HG03135 (cell line): ENCODE measurements around the gene GIMAP8.

Source experiments
- ATAC-seq: cut with Tn5 transposase; IDR thresholded peaks from one replicate; pipeline ENCODE4 v1.9.1; 2021; ENCODE audit warnings: mild to moderate bottlenecking, moderate library complexity; ENCODE audit not compliant: unreplicated experiment

GIMAP8 gene

DNA sequence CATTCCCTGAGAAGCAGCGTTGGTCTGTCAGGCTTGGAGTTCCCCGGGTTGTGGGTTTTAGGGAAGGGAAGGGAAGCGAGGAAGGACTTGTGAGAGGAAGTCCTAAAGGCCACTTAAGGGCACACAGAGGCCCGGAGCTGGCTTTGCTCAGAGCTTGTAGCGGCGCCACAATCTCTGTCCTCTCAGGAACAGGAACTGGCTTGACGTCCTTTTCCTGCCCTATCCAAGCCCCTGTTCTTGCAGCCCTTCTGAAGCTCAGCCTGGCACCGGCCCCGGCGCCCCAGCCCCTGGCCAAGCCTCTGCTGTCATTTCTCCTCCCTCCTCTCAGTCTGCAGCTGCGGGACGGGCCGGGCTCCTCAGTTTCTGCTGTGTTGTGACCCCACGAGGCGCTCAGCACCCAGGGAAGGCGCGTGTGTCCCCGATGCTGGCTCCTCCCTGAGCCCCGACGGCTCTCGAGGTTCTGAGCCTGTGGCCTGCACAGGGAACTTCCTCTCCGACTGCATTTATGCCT is at the start of gene GIMAP8:
TSS of gene GIMAP8 (plus strand) at position 140 of the 511 bp plus-strand sequence. CDS start 16,069 bp downstream, outside the sequence.
- peak; percentile 45 for ATAC-seq

DNA sequence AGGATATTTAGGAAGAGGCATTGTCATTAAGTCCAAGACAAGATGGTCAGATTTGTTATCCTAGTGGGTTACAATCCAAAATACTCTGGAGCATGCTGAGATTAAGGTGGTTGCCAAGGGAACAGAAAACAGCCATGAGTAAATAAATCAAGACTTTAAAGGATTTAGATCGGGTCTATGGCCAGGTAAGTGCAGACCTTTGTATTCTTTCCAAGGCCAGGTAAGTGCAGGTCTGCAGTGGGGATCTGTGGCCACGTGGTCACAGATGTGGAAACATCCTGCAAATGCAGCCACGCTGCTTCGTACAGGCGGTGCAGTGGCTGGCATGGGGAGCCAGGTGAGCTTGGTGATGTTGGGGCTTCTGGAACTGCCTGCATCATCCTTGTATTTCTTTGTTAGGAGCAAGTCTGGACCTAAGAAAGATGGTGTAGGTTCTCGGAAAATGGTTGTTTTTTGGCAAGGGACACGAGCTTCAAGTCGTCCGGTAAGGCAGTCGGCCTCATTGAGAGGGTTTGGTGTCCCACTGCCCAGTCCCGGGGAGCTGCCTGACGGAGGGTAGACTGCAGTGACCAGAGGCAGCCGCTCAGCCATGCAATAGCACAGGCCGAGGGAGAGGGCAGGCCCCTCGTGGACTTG is 49.5 kb upstream of the GIMAP8 start:
- ATAC-seq, result no peak

DNA sequence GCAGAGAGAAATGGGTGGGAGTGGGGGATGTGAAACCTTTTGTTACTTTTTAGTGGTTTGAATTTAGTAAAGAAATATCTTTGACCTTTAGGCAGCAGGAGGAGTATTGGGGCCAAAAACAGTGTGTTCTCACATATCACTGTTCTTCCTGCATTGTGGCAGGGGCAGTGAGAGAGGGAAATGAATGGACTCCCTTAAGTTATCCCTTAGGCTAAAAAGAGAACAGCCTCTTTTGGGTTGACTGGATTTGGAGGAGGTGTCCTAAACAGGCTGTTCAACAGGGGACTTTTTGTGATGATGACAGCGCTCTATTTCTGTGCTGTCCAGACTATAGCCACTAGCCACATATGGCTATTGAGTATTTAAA is 49.0 kb upstream of the GIMAP8 start:
- no peak for ATAC-seq

DNA sequence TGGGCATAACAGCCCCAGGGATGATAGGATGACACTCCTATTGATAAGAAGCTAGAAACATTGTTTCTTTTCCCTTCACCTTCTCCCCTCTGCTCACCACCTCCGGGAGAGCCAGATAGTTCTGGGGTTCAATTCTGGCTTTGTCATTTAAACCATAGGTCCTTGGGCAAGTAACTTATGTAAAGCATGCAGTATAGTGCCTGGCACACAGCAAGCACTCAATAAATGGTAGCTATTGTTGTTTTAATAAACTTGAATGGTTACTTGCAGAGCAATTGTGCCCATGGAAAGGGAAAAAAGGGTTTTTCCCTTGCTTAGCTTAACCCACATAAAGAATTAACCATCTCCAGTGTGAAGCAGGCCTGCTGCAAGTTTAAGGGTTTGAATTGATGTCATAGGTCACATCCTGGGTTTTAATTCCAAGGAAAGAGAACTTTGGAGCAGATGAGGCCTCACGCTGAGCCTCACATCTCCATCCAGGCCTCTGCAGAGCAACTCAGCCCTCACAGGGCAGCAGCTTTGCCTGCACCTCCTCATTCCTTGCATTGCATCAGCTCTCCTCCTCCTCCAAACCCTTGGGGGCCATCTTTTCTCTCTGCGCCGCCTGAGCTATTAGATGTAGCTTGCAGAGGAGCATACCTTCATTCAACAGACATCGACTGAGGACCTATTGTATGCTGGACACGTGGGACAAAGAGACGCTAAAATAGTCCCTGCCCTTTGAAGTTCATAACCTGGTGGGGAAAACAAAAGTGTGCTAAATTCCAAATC is 48.4 kb upstream of the GIMAP8 start:
- no peak for ATAC-seq

DNA sequence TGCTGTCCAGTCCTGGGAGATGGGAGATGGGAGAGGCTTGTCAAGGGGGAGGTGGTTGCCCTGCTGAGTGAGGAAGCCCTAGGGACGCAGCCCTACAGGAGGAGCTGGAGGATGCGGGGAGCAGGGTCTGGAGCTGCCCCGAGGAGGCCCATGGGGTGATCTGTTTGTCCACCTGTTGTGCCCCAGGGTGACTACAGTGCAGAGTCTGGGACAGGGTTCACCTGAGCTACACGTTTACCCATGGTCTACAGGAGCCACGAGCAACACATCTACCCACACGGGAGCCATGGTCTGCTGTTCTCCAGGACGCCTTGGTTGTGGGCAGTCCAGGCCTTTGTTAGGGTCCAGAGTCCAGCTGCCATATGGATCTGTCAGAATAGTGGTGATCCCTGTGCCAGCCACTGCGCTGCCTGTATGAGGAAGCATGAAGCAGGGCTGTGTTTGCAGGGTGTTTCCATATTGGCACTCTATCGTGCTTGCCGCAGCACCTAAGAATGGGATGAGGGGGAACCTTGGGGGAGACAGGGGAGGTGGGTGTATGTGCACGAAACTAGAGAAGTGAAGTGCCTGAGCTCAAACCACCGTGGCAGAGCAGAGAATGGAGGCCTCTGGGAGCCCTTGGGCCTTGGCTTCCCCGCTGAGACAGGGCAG is 47.6 kb upstream of the GIMAP8 start:
- no peak for ATAC-seq

DNA sequence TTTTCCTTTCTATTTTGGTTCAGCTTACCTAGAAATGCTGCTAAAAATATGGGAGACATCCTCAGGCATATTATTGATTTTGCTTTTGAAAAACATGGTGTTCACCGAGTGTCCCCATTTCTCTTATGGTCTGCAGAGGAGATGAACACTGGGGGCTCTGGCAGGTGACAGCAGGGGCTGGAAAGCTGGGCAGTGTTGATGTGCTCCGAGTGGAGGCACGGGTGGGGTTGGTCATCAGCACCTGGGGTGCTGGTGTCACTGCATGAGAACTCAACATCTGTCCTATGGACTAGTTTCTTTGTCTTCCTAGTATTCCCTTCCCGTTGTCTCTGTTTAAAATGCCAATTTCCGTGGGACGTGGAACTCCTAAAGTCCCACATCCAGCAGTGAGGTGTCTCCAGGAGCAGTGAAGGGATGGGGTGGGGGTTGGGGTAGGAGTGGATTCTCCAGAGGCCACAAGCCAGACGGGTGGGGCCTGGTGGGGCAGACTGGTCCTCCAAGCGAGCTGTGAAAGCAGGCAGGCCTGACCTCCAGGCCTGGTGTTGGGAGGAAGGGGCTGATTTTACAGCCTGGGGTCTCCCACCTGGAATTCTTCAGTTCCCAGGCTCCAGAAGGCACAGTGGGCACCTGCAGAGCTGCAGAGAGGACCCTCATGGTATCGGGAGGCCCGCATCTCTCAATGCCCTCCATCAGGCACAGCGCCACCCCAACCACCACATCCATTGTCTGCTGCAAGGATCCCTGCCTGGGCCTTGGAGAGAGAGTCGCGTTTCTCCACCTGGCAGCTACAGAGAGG is 46.9 kb upstream of the GIMAP8 start:
- no peak for ATAC-seq

DNA sequence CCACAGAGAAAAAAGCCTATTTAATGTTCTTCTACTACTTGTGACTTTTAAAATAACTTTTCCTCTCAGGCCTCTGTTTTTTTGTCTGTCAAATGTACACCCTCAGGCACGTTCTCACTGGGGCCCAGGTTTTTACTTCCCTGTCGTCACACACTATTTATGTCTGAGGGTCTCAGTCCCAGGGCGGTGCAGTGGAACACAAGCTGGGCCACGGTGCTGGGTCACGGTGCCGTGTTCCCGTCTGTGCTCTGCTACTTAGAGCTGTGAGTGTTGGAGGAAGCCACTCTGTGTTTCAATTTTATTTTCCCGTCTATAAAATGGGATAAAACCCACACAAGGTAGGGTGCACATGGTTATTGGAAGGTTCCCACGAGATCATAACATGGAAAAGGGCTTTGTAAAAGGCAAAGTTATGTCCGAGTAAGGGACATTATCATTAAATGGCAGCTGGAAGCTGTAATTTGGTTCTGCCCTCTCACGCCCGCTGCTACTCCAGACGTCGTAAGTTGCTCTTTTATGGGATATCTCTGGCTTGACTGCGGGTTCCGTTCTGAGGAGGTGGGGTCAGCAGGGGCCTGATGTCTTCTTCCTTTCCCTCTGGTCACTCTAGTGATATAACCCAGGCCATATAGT is 46.1 kb upstream of the GIMAP8 start:
- no peak for ATAC-seq

DNA sequence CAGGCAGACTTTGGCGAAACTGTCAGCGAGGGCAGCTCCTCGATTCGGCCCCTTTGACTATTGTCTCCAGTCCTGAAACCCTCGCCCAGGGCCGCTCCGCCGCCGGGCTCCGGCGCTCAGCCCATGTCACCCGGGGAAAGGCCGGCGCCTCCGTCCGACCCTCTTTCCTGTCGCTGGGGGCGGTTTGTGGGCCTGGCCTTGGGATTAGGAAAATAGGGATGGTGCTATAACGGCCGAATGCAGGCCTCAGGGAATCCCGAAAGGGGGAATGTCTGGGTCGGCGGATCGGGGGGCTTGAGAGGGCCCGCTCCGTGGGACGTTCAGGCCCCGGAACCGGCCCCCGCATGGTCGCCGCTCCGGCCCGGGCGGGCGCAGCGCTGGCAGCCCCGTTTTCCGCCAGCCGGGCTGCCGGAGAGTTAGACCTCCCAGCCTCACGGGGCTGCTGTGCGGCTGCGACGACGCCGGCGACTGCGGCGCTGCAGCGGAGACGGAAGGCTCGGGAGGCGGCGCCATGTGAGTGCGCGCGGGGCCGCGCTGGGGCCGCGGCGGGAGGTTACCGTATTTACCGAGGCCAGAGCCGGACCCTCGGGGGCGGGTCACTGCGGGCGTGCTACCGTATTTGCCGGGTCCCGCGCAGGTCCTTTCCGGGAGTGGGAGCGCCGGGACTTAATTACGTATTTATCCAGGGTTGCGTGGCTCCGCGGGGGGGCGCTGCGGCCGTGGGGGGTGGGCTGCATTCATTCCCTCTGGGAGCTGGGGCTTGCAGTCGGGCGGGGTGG is 45.4 kb upstream of the GIMAP8 start:
- peak; percentile 43 for ATAC-seq

DNA sequence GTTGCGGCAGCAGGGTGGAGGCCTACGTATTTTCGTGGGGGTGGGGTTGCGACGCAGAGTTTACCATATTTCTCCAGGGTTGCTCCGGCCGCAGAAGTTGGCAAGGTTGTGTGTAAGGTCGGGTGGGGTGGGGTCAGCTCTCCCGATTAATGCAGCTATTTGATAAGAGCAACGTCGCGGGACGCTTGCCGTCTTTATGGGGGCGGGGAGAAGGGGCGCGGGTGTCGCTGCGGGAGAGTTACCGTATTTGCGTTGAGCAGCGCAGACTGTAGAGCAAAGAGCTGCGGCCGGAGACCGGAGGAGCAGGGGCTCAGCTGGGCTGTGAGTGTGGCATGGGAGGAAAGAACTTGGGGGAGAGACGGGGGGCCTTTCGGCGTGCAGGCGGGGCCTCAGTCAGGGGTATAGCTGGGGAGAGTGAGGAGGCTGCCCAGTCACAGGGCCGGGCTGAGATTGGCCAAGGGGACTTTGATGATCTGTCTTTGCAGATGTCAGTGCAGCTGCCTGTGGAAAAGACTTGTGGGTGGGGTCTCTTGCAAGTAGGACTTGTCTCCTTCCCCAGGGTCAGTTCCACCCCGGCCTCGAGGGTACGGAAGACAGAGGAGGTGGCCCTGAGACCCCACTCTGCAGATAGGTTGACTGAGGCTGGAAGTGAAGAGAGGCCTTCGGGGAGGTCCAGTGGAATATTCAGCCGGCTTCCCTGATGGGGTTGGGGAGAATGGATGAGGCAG is 44.7 kb upstream of the GIMAP8 start:
- ATAC-seq, result no peak

DNA sequence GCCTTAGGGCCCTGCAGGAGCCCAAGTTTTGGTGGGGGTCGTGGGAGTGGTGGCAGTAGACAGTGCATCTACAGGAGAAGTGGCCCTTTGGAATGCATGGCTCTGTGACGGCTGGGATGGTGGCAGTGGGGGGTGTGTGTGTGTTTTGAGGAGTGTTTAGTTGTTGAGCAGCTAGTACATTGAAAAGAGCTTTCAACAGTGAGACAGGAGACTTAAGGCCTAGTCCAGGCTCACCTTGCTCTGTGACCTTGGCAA is 44.2 kb upstream of the GIMAP8 start:
- ATAC-seq, result no peak

DNA sequence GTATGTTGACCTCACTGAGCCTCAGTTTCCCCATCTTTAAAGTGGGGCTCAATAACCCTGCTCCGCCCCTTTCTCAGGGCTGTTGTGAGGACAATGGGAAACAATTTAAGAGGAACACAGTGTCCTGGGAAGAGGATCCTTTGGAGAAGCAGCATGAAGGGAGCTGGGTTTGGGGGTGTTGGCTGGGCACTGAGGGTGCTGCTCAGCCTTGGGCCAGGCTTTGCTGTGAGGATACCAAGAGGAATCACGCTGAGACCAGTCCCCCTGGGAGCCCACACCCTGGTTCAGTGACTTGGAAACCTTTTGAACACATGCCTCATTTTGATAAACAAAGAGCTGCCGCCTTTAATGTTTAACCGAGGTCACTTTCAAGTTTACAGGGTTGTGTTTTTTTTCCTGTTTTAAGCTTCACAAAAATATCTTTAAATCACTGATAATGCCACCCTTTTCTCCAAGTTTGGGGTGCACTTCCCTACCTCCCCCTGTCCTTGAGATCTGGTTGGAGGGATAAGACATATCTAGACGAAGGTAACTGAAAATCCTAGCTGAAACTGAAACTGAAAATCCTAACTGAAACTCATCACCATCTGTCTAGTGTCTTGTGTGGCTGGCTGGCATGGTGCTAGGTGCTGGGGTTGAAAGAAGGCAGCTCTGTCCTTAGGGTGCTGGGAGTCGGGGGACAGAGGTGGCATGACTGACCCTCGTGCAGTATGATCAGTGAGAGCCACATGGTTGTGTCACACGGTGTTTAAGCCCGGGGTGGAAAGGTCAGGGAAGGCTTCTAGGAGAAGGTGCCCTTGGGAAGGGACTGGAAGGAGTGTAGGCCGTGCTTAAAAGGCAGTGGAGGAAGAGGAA is 43.6 kb upstream of the GIMAP8 start:
- ATAC-seq, result peak; percentile 53

DNA sequence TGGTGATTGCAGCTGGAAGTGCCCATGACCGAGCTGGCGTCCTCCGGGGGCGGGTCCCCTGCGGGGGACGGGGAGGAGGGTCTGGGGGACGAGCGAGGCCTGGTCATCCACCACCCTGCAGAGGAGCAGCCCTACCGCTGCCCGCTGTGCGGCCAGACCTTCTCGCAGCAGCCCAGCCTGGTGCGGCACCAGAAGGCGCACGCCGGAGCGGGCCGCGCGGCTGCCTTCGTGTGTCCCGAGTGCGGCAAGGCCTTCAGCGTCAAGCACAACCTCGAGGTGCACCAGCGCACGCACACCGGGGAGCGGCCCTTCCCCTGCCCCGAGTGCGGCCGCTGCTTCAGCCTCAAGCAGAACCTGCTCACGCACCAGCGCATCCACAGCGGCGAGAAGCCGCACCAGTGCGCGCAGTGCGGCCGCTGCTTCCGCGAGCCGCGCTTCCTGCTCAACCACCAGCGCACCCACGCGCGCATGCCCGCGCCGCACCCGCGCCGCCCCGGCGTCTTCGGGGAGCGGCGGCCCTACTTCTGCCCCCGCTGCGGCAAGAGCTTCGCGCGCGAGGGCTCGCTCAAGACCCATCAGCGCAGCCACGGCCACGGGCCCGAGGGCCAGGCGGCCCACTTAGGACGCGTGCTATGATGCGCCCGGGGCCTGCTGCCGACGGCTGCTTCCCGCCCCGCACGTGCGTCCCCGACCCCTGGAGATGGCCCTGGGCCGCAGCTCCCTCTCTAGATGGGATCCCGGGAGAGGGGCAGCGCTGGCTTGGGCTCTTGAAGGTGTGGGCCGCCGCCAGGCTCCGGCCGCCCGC is 42.6 kb upstream of the GIMAP8 start:
- no peak for ATAC-seq

DNA sequence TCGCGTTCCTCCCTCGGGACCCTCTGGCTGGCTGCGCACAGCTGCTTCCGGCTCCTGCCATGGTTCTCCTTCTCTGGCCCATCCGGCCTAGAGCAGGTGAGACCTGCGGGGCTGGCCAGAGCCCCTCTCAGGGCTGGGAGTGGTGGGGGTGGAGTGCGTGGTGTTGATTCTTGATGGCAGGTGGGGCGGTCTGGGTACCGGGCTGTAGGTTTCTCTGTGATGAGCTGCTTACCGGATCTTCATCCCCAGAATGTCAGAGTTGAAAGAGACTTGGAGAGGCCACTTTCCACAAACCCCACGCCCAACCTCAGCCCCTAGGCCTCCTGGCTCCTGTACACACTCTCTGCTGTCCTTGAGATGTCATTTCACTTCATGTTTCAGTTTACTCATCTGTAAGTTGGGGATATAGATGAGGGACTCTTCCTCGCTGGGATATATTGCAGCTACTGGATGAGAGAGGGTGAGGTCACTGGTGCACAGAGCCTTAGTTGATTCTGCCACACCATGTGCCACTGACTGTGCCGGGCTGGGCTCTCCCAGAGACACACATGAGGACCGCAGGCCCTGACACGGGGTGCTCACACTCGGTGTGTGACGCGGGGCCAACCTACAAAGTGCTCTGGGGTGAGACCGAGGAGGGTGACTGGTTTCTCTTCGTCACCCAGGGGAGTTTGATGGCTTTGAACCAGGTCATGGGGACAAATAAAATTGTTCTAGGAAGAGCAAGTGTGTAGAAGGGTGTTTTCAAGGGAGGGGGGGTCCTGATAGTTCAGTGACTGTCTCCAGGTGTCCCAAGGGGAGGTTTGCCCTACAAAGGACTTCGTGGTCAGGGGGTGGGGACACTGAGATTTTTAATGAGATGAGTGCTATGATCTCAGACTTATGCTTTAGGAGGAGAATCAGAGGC is 41.8 kb upstream of the GIMAP8 start:
- peak; percentile 31 for ATAC-seq

DNA sequence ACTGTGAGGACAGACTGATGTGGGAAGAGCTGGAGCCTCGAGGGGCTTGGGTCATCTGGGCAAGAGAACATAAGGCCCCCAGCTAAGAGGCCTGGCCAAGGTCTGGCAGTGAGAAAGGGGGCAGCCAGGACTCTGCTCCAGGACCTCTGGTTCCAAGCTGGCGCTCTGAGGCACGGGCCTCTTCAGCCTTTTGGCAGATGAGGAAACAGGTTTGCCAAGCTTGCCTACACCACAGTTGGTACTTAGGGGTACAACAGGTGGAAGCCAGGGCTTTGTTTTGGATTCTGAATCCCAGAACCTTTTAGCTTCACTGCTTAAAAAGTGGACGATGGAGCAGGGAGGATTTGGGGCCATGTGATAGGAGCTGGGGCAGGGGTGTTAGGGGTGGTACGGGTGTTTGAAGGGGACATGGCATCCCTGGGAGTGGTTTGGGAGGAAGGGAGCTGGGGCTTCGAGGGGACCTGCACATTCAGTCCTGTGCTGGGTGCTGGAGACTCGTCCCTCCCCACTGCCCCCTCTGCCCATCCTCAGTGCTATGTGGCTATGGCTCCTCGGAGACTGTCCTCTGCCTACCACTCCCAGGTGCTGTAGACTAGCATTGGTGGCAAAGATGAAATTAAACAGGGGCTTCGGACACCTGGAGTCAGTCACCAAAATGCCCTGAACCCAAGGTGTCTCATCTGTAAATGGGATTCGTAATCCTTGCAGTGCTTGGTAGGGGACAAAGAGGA is 41.0 kb upstream of the GIMAP8 start:
- ATAC-seq, result no peak

DNA sequence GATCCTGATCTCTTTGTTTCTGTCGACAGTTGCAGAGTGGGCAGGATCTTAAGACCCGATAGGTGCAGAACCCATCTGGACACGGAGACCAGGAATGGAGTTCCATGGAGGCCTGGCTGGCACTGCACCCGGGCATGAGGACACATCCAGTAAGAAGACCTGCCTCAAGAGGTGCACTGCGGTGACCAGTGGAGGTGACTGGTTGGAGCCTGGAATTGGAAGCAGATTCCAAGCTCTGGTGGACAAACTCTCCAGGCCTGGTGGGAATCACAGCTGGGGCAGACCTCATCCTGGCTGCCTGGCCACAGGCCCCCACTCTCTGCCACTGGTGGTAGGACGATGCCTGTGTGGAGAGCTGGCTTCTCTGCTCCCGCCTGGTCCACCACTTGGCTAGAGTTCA is 40.3 kb upstream of the GIMAP8 start:
- ATAC-seq, result no peak
